GM19099 (cell line): ENCODE data around the gene CDC27.

Experiments used
- POLR2A ChIP-seq: IDR thresholded peaks from 3 replicates; pipeline ENCODE4 v1.6.1; 2011; ENCODE audit warnings: low read depth; ENCODE audit not compliant: insufficient read length; ENCODE audit errors: extremely low read depth

Gene CDC27

DNA sequence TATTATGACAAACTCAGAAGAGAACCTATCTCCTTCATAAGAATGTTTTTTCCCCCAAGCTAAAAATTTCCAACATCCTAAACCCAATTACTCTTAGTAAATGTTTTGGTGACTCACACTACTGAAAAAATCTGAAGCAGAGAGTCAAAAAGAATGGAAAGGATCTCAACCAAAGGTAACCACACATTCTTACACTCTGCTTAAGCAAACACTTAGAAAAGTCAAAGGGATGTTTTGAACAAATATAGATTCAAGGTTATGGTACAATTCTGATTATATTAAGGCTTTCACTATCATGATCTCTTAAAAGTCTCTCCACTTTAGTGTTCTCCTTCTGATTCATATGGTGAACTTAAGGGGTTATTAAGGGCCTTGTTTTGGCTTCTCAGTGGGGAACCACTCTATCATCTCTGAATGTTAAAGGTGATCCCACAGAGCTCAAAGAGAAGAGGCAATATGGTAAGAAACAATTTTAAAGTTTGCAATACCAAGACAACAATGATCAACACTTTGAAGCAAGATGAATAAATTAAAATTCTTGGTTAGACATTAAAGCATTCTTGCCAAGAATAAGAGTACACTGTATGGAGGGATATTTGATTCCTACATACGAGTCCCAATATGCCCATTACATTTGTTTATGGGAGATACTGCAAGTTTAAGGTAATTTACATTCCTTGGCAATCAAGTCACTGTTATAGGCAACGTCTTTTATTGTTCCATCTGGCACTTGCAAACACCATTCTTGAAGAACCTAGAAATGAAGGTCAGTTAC is 69.2 kb downstream of the CDC27 start:
- no peak for TF ChIP-seq POLR2A

DNA sequence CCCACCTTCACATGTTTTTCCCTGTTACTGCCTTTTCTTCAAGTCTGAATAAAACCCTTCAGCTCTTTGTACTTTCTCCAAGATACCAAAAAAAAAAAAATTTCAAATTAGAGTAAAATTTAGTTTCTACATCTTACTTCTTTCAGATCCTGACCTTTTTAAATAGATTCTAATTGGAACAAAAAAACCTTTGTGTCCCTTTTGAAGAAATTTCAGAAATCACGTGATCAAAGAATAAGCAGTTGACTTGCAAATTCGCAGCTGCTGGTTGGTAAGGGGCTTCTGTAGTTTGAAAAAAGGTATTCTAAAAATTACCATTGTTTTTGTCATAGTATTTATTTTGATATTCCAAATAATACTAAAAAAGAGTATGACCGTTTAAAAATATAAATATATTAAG is 71.7 kb downstream of the CDC27 start:
- TF ChIP-seq POLR2A: no peak

DNA sequence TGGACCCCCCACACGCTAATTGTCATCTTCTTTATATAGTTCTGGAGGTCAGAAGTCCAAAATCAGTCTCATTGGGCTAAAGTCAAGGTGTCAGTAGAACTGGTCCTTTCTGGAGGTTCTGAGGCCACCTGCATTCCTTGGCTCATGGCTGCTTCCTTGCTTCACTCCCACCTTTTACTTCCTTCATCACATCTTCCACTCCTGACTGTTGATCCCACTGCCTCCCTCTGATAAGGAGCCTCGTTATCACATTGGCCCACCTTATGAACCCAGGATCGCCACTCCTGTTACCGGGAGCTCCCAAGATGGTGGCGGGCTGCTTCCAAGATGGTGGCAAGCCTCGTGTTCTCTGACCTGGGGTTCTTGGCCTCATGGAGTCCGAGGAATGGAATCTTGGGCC is 83.0 kb downstream of the CDC27 start:
- no peak for TF ChIP-seq POLR2A

DNA sequence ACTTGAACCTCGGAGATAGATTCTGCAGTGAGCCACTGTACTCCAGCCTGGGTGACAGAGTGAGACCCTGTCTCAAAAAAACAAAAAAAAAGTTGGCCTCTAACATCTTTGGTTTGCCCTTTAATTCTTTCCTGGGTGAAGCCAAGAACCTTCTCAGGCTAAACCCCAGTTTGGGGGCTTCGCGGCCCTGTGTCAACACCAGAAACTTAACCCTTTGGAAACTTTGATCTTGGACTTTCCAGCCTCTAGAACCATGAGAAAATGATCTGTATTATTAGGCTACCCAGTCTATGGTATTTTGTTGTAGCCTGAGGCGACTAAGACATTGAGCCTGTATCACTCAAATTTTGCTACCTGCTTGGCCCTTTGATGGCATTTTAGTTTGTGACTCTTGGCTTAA is 86.2 kb downstream of the CDC27 start:
- TF ChIP-seq POLR2A: no peak

DNA sequence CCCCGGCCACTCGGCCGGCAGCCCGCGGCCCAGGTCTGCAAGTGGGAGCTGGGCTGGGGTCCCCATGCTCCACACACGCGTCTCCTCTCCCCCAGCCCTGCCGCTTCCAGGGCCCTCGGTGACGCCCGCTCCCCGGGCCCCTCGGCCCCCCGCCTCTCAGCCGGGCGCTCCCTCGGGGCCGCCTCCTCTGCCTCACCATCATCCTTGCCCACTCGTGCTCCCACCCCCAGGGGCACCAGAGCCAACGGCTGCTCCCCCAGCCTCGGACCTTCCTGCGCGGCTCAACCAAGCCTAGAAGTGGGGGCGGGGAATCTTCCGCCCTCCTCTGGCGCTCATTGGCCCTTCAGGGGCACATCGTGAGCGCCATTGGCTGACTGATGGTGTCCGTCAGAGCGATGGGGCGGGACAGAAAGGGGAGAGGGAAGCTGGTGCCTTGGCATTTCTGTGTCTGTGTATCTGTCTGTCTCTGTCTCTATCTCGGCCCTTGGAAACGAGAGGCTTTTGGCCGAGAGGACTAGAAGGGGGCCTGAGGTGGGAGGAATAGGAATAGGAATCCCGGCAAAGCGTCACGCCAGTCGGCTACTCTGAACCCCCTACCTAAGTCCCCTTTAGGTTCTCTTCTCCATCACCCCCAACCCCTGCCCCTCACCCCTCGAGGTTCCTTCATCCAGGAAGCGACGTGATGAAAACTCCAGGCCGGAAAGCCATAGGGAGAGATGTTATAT is 88.9 kb downstream of the CDC27 start:
- peak; percentile 76 for TF ChIP-seq POLR2A

DNA sequence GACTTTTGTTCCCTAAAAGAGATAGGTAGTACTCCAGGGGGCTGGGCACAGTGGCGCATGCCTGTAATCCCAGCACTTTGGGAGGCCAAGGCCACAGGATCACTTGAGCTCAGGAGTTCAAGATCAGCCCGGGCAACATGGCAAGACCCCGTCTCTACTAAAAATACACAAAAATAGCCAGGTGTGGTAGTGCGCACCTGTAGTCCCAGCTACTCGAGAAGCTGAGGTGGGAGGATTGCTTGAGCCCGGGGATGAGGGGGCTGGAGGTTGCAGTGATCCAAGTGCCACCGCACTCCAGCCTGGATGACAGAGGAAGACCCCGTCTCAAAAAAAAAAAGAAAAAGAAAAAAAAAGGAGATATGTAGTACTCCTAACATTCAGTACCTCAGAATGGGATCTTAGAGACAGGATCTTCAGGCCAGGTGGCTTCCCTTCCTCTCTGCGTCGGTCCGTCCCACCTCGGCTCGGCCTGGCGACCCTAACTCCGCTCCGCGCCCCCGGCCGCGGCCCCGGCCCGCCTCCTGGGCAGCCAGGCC is 89.6 kb downstream of the CDC27 start:
- TF ChIP-seq POLR2A: no peak

DNA sequence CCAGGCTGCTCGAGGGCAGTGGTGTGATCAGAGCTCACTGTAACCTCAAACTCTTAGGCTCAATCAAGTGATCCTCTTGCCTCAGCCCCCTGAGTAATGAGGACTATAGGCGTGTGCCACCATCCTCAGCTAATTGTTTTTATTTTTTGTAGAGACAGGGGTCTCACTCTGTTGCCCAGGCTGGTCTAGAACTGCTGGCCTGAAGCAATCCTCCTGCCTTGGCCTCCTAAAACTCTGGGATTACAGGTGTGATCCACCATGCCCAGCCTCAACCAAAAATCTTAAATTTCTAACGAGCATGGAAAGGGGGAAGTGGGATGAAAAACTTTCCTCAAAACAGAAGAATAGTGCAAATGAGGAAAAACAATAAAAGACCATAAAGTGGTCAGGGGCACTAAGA is 92.8 kb downstream of the CDC27 start:
- no peak for TF ChIP-seq POLR2A

DNA sequence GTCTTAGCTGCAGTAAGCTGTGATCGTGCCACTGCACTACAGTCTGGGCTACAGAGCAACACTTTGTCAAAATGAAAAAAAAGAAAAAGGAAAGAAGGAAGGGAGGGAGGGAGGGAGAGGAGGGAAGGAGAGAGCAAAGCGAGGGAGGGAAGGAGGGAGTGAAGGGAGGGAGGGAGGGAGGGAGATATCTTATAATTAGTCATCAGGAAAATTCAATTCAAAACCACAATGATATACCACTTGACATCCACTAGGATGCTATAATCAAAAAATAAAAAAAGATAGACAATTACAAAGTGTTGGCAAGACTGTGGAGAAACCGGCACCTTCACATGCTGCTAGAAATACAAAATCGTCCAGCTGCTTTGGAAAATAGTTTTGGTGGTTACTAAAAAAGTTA is 93.8 kb downstream of the CDC27 start:
- TF ChIP-seq POLR2A: no peak

DNA sequence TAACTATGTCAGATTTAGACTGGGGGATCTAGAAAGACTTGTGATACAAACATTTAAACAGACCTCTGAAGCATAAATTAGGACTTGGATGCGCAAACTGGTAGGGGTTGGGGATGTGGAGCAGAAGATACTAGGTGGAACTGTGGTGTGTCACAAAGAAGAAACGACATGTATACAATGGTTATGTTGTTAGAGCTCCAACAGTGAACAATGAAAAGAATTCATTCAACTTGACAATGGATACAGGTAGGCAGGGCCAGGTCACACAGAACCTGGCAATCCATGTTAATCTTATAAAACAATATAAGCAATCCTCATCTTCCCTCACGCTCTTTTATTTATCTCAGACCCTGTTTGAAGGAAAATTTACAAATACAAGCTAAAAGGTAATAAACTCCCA is 102.0 kb downstream of the CDC27 start:
- TF ChIP-seq POLR2A: no peak

DNA sequence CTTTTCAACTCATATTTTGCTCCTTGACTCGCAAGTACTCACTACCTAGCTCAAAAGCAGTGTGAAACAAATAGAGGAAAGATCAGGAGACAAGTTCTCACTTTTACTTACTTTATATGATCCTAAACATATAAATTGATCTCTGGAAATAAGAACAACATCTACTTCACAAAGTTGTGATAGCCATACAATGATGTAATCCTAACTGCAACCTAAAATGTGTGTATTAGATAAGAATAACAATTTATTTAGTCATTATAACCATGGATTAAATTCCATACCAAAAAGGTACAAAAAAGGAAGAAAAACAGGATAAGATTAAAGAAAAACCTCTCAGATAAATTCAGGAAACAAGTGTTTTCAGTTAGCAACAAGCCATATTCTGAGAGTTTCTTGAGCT is 103.4 kb downstream of the CDC27 start:
- TF ChIP-seq POLR2A: no peak

DNA sequence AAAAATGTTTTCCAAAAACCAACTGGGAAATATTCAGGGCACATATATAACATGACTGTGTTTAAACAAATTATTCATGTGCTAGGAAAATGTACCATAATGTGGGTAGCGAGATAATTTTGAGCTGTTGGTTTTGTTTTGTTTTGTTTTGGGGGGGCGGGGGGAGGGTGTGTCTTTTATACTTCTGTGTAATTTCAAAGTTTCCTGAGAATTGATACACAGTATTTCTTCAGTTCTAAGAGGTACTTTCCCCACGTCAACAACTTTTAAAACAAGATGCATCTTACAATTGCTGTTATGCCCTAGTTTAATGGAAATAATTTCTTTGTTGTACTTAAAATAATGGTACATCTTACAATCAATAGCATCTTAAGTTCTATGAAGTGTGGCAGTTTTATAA is 110.3 kb downstream of the CDC27 start:
- no peak for TF ChIP-seq POLR2A

DNA sequence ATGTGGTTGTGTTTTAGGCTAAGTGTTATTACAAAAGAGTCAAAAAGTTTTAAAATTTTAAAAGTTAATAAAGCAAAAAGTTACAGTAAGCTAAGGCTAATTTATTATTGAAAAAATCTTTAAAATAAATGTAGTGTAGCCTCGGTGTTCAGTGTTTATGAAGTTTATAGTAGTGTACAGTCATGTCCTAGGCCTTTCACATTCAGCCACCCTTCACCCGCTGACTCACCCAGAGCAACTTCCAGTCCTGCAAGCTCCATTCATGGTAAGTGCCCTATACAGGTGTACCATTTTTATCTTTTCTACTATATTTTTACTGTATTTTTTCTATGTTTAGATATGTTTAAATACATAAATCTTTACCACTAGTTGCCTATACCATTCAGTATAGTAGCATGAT is 111.5 kb downstream of the CDC27 start:
- TF ChIP-seq POLR2A: no peak

DNA sequence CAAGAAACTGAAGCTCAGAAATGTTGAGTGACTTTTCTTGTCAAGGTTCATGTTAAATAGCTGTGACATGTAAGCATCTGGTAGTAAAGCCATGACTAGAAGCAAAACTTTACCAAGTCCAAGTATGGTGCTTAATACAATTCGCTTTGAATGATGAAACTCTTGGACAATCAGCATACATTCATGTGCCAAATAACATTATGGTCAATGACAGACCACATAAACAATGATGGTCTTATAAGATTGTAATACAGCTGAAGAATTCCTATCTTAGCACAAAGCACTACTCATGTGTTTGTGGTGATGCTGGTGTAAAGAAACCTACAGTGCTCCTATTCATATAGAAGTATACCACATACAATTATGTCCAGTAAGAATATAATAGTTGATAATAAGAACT is 112.9 kb downstream of the CDC27 start:
- TF ChIP-seq POLR2A: no peak

DNA sequence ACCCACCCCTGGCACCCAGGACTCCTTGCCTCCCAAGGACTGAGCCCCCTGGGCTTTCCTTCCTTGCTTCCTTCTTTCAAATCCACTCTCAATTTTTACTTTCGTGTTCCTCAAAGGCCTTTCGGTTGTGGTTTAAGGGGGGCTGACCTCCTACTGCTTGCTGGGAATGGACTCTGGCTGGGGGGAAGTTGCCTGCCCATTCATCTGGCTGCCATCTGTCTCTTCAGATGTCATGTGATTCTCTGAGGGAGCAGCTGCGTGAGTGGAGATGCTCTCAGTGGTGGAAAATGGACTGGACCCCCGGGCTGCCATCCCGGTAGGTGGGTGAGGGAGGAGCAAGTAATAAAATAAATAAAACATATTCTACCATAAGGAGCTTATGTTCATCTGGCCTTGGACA is 116.2 kb downstream of the CDC27 start:
- TF ChIP-seq POLR2A: no peak
